GM12878 (cell line): ENCODE measurements around the gene TRNT1.

Source experiments
- ATF3 ChIP-seq: IDR thresholded peaks from 2 replicates; pipeline ENCODE4 v1.6.1; 2011; ENCODE audit warnings: low read depth, mild to moderate bottlenecking, low read length, moderate library complexity, borderline replicate concordance; ENCODE audit errors: extremely low read depth
- DPF2 ChIP-seq: fragments of 450-650 bp; IDR thresholded peaks from 2 replicates; pipeline ENCODE4 v1.6.1; 2017; ENCODE audit warnings: mild to moderate bottlenecking
- EP300 ChIP-seq, 2 experiments: fragments of 150-350 bp in 1 of 2; IDR thresholded peaks; 2 replicates each; pipeline ENCODE4 v1.6.1; 2011 to 2012; ENCODE audit warnings: low read depth in 2 of 2, low read length in 2 of 2, borderline replicate concordance in 1 of 2, improper control_type of control experiment in 1 of 2, inconsistent platforms in 1 of 2; ENCODE audit not compliant: control insufficient read depth in 1 of 2
- ESRRA ChIP-seq: IDR thresholded peaks from 2 replicates; pipeline ENCODE4 v1.6.1; 2012; ENCODE audit warnings: mild to moderate bottlenecking, low read length, improper control_type of control experiment
- NFXL1 ChIP-seq: fragments of 450-650 bp; IDR thresholded peaks from 2 replicates; pipeline ENCODE4 v1.6.1; 2017; ENCODE audit warnings: antibody characterized with exemption, mild to moderate bottlenecking, borderline replicate concordance
- NR2C2 ChIP-seq: IDR thresholded peaks from 2 replicates; pipeline ENCODE4 v1.6.1; 2011; ENCODE audit warnings: borderline replicate concordance, low read depth; ENCODE audit not compliant: control insufficient read depth, insufficient read length
- POLR2A ChIP-seq: IDR thresholded peaks from 2 replicates; pipeline ENCODE4 v1.6.1; 2011; ENCODE audit warnings: low read depth, mild to moderate bottlenecking, low read length
- POLR2AphosphoS5 ChIP-seq: IDR thresholded peaks from 2 replicates; pipeline ENCODE4 v1.6.1; 2011; ENCODE audit warnings: mild to moderate bottlenecking, low read length, inconsistent platforms
- SMAD5 ChIP-seq: IDR thresholded peaks from 2 replicates; pipeline ENCODE4 v1.6.1; 2016; ENCODE audit warnings: antibody characterized with exemption, low read depth
- TBL1XR1 ChIP-seq: IDR thresholded peaks from 2 replicates; pipeline ENCODE4 v1.6.1; 2012; ENCODE audit warnings: low read depth, low read length, improper control_type of control experiment
- ZNF274 ChIP-seq: IDR thresholded peaks from one replicate; pipeline ENCODE4 v1.8.0; 2011; ENCODE audit not compliant: insufficient read length, insufficient read depth

DNA sequence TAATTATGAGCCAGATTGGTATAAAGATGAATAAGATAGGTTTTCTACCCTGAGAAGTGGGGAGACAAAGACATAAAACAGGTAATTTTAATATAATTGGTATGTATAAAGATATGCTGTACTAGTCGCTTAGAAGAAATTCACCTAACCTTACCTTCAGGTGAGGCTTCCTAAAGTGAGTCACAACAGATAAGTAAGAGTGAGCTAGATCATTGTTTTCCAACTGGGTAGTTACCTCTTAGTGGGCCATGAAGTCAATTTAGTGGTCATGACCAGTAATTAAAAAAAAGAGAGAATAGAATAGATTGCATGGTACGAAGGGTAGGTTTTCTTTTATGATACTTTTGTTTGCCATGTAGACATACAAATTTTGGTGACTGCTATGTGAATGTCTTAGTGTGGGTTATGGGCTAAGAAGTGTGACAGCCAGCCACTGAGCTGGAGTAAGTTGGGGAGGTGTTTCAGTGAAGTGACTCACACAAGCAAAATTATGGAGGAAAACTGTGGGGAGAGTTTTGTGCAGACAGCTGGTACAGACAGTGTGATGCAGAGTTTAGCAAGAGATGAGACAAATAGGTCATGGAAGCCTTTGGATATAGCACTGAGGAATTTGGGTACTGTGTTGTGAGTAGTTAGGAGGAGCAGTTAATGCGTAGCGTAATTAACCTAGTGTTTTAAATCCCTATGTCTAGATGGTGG, 8.2 kb downstream of the TRNT1 start:
- TF ChIP-seq TBL1XR1 = no peak
- TF ChIP-seq EP300 (IDR thresholded peaks at IDR 0.05; ENCODE audit: borderline replicate concordance in 1 of 2, control insufficient read depth in 1 of 2, low read depth in 2 of 2, low read length in 2 of 2) = no peak
- TF ChIP-seq POLR2AphosphoS5 = no peak
- TF ChIP-seq NFXL1 = no peak
- TF ChIP-seq DPF2 = no peak
- no peak for TF ChIP-seq ESRRA
- no peak for TF ChIP-seq ATF3
- TF ChIP-seq SMAD5 = no peak
- no peak for TF ChIP-seq ZNF274
- TF ChIP-seq NR2C2 = no peak
- TF ChIP-seq POLR2A = no peak
